ENCODE data around the gene NOS1AP.

The NOS1AP gene

GRCh38 chr1:162372159-162373071 lies 302.9 kb downstream of the NOS1AP start:
- DNase-seq: no peak

GRCh38 chr1:162373072-162373427 lies 303.6 kb downstream of the NOS1AP start:
- DNase-seq: no peak

- no peak for DNase-seq
Observed at GRCh38 chr1:162373541-162374260, 304.2 kb downstream of the NOS1AP start.

- no peak for DNase-seq
Observed at GRCh38 chr1:162374406-162374805, 304.9 kb downstream of the NOS1AP start.

- DNase-seq: no peak
Observed at GRCh38 chr1:162375463-162375862, 306.0 kb downstream of the NOS1AP start.

- no peak for DNase-seq
Observed at GRCh38 chr1:162376691-162377090, 307.2 kb downstream of the NOS1AP start, which contains the start of gene SPATA46. SPATA46 (minus strand) TSS chr1:162376854; CDS start chr1:162376790, 64 bp downstream.

- no peak for DNase-seq
Observed at GRCh38 chr1:162380061-162380846, 310.8 kb downstream of the NOS1AP start.

- DNase-seq: no peak
Observed at GRCh38 chr1:162381383-162381782, 311.9 kb downstream of the NOS1AP start, which contains the start of gene C1orf226. C1orf226 (plus strand) TSS chr1:162381728; CDS start chr1:162381902, 174 bp downstream.

GRCh38 chr1:162381941-162382750 lies 312.7 kb downstream of the NOS1AP start:
- DNase-seq: no peak

GRCh38 chr1:162383091-162383490 lies 313.6 kb downstream of the NOS1AP start:
- DNase-seq: no peak

- DNase-seq: no peak
Observed at GRCh38 chr1:162383516-162383915, 314.0 kb downstream of the NOS1AP start.

GRCh38 chr1:162384116-162384515 lies 314.6 kb downstream of the NOS1AP start:
- DNase-seq: no peak

GRCh38 chr1:162384601-162385279 lies 315.2 kb downstream of the NOS1AP start:
- no peak for DNase-seq

- DNase-seq: no peak
Observed at GRCh38 chr1:162385280-162385623, 315.8 kb downstream of the NOS1AP start.

- no peak for DNase-seq
Observed at GRCh38 chr1:162385702-162386101, 316.2 kb downstream of the NOS1AP start.

- no peak for DNase-seq
Observed at GRCh38 chr1:162386292-162387225, 317.1 kb downstream of the NOS1AP start.

GRCh38 chr1:162387226-162388082 lies 318.0 kb downstream of the NOS1AP start:
- DNase-seq: no peak

GRCh38 chr1:162388083-162388594 lies 318.6 kb downstream of the NOS1AP start:
- no peak for DNase-seq

- no peak for DNase-seq
Observed at GRCh38 chr1:162388615-162389014, 319.1 kb downstream of the NOS1AP start.
